WI38 (cell line): ENCODE results near the gene ANGPTL2.

ENCODE experiments used
- H3K4me3 ChIP-seq: 2 replicates; pipeline ENCODE4 v1.5.1; 2011; ENCODE audit warnings: low read depth, mild to moderate bottlenecking, control low read depth, low read length
- TF ChIP-seq, protein P1 (sequence below): IDR thresholded peaks from 2 replicates; pipeline ENCODE4 v1.5.1; 2012; ENCODE audit warnings: low read depth, mild to moderate bottlenecking, control low read depth, low read length

Gene ANGPTL2

DNA sequence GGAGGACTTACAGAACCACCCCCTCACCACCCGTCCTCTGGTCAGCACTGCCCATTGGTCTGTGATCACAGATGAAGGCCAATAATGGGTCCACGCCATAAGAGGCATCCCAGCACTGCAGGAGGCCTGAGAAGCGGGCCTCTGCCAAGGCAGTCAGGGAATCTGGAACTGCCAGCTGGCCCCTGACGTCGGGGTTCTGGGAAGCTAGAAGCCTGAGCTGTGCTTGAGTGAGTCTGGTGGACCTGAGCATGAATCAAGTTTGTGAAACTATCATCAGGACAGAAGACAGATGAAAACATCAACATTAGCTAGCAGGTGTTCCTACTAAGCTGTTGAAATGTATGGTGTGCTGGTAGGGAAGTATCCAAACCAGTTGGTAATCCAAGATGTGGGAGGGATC lies 7.8 kb downstream of the ANGPTL2 start:
- no peak overlapping the region for H3K4me3 ChIP-seq
- TF ChIP-seq, protein P1, sequence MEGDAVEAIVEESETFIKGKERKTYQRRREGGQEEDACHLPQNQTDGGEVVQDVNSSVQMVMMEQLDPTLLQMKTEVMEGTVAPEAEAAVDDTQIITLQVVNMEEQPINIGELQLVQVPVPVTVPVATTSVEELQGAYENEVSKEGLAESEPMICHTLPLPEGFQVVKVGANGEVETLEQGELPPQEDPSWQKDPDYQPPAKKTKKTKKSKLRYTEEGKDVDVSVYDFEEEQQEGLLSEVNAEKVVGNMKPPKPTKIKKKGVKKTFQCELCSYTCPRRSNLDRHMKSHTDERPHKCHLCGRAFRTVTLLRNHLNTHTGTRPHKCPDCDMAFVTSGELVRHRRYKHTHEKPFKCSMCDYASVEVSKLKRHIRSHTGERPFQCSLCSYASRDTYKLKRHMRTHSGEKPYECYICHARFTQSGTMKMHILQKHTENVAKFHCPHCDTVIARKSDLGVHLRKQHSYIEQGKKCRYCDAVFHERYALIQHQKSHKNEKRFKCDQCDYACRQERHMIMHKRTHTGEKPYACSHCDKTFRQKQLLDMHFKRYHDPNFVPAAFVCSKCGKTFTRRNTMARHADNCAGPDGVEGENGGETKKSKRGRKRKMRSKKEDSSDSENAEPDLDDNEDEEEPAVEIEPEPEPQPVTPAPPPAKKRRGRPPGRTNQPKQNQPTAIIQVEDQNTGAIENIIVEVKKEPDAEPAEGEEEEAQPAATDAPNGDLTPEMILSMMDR: no peak

DNA sequence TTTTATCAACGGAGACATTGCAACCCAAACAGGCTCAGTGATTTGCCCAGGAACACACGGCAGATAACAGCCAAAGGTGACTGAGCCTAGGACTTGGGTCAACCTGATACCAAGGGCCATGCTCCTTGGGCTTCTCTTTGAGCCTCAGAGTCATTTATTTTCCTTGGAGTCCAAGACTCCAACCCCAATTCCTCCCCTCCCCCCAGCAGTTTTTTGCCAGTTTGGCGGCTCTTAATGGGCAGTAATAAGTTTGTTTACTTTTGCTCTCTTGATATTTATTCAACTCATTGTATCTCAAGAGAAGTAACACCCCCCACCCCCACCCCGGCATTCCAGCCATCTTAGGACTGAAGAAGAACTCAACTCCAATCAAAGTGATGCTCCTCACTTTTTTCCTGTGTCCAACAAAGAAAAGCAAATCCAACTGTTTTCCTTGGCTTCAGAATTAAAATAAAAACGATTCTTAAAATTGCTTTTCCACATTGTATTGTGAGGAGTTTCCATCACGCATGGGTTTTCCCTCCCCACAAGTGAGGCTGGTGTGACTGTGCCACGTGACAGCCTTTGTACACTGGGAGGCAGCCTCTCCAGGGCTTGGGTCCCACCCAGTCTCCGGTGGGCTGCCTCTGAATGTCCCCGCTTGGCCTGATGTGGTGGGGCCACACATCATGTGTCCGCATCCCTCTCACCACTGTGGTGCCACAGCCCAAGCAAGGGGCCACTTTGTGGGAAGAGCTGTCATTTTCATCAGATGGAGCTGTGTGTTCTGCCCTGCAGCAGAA lies 9.1 kb downstream of the ANGPTL2 start:
- TF ChIP-seq, protein P1: no peak
- H3K4me3 ChIP-seq: no peak overlapping the region

DNA sequence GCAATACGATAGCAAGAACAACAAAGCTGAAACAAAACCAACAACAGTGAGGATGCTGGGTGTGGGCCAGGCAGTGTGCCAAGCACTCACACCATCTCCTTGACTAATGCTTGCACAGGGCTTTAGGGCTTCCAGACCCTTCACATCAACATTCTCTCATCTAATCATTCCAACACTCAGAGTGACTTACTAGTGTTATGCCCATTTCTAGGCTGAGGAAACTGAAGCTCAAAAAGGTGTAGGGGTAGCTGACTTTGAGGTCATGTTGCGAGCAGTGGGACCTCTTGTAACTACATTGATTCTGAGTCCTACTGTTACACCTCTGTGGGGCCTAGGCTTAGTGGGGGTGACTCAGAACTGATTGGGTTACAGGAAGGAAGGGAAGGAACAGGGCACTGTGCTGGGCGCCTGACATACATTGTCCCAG lies 9.7 kb downstream of the ANGPTL2 start:
- TF ChIP-seq, protein P1: no peak
- no peak overlapping the region for H3K4me3 ChIP-seq

DNA sequence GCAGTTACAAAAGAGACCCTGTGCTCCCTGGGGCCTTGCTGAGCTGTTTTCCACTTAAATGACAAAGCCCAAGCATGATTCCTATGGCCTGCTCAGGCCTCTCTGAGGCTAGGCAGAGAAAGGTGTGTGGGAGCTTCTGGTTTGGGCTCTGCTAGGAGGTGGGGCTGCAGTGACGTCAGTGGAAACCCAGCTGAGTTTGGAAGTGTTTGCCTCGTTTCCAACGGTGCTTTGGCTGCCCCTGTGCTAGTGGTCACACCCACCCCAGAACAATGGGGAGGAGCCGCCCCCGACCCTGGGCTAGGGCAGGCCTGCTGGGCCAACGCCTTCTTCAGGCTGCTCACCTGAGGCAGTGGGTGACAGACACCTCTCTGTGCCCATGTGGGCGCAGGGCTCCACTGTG lies 10.4 kb downstream of the ANGPTL2 start:
- TF ChIP-seq, protein P1: no peak
- H3K4me3 ChIP-seq: no peak overlapping the region

DNA sequence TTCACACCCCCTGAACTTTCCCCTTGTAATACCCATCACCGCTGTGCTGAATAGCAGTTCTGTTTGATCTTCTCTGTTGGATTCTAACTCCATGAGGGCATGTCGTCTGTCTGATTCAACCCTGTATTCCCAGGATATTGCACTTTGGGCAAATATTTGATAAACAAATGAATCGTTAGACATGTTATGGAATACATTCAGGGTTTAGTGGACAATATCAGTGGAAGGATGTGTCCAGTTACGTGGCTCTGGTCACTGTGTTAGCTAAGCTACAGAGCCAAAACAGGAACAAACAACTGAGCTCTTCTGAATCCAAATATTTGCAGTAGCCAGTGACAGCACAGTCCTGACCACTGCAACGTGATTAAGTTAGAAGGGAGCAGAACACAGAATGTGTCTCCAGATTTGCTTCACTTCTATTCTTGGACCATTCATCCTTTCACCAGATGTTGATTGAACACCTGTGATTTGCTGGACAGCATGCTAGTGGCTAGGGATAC lies 13.2 kb downstream of the ANGPTL2 start:
- TF ChIP-seq, protein P1: no peak
- no peak overlapping the region for H3K4me3 ChIP-seq

DNA sequence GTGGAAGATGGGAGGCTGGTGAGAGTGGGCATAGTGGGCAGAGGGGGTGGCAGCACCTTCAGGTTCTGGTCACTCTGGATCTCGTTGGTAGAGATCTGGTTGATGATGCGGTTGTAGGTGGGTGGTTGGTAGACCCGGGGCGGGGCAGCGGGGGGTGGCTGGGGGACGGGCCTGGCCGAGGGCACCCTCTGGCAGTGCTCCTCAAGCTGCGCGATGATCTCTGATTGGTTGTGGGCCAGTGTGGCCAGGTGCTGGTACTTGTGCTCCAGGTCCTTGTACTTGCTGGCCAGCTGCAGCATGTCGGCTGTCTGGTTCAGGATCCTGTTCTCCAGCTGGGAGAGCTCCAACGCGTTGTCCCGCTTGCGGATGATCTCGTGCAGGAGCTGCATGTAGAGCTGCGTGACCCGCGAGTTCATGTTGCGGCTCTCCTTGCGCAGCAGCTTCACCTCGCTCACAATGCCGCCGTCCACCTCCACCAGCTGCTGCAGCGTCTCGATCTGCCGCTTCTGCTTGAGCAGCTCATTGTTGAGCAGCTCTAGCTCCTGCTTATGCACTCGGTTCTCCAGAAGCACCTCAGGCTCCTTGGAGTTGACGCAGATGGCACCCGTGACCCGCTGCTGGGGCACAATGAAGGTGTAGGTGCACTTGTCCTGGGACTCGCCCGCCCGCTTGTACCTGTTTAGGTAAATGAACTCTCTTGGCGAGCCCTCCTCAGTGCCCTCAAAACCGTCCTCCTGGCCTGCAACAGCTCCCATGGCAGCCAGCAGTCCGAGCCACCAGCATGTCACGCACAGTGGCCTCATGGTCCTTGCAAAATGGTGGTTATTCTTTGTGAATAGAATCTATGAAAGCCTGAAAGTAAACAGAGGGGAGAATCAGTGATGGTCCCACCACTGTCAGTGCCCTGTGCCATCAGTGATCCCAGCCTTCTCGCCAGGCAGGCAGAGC lies 14.2 kb downstream of the ANGPTL2 start:
- TF ChIP-seq, protein P1: no peak
- no peak overlapping the region for H3K4me3 ChIP-seq
